Endothelial cell of hepatic sinusoid (primary cell): Measurements from ENCODE around the gene NR0B2.
"Not testable (repeated sequence)": the region's sequence is repeated elsewhere in the genome, so short reads cannot be mapped to it uniquely, and the experiment has no call there.

Experiments
- in situ Hi-C: cut with HindIII; loops from 2 replicates; pipeline ENCODE4 v1.10.0; 2017; ENCODE audit warnings: low sequenced_read_pairs

NR0B2 gene

GRCh38 chr1:26913754-26914619 lies at the start of gene NR0B2:
Gene NR0B2 (minus strand): TSS chr1:26913975. CDS start chr1:26913940, 35 bp downstream.
- in situ Hi-C loops: no loop called here

- in situ Hi-C loops: loop anchor here (5.0 to 25.0 kb wide), 3 partner anchors 65 to 275 kb away; partner anchors contain the start of gene WDTC1
Measured at GRCh38 chr1:26961826-26962225, 48.1 kb upstream of the NR0B2 start.

- in situ Hi-C loops: loop anchor here (5.0 to 25.0 kb wide), 3 partner anchors 67 to 277 kb away; partner anchors contain the start of gene WDTC1
Measured at GRCh38 chr1:26960625-26960966, 46.8 kb upstream of the NR0B2 start.

- in situ Hi-C loops: loop anchor here (5.0 to 25.0 kb wide), 3 partner anchors 67 to 277 kb away; partner anchors contain the start of gene WDTC1
Measured at GRCh38 chr1:26959722-26960624, 46.2 kb upstream of the NR0B2 start, which contains the start of gene KDF1. Gene KDF1 (minus strand): TSS chr1:26960468. CDS start chr1:26952380, 8,088 bp downstream.

GRCh38 chr1:26959270-26959669 lies 45.5 kb upstream of the NR0B2 start:
- in situ Hi-C loops: loop anchor here (25.0 kb wide), 1 partner anchor 278 kb away; the partner anchor contains the start of gene WDTC1

GRCh38 chr1:26957306-26957705 lies 43.5 kb upstream of the NR0B2 start:
- in situ Hi-C loops: loop anchor here (25.0 kb wide), 1 partner anchor 280 kb away; the partner anchor contains the start of gene WDTC1

- in situ Hi-C loops: loop anchor here (25.0 kb wide), 1 partner anchor 281 kb away; the partner anchor contains the start of gene WDTC1
Measured at GRCh38 chr1:26956321-26956720, 42.5 kb upstream of the NR0B2 start.

GRCh38 chr1:26953374-26953773 lies 39.6 kb upstream of the NR0B2 start:
- in situ Hi-C loops: loop anchor here (25.0 kb wide), 1 partner anchor 284 kb away; the partner anchor contains the start of gene WDTC1

GRCh38 chr1:26951821-26952497 lies 38.2 kb upstream of the NR0B2 start:
- in situ Hi-C loops: loop anchor here (25.0 kb wide), 1 partner anchor 285 kb away; the partner anchor contains the start of gene WDTC1

- in situ Hi-C loops: loop anchor here (25.0 kb wide), 1 partner anchor 286 kb away; the partner anchor contains the start of gene WDTC1
Measured at GRCh38 chr1:26951216-26951615, 37.4 kb upstream of the NR0B2 start.

- in situ Hi-C loops: loop anchor here (25.0 kb wide), 1 partner anchor 287 kb away; the partner anchor contains the start of gene WDTC1
Measured at GRCh38 chr1:26950602-26951001, 36.8 kb upstream of the NR0B2 start.

GRCh38 chr1:26949926-26950319 lies 36.1 kb upstream of the NR0B2 start:
- in situ Hi-C loops: loop anchor here (25.0 kb wide), 1 partner anchor 287 kb away; the partner anchor contains the start of gene WDTC1

- in situ Hi-C loops: no loop called here
Measured at GRCh38 chr1:26949266-26949925, 35.6 kb upstream of the NR0B2 start.

- in situ Hi-C loops: not testable (repeated sequence)
Measured at GRCh38 chr1:26948725-26949057, 34.9 kb upstream of the NR0B2 start.

- in situ Hi-C loops: no loop called here
Measured at GRCh38 chr1:26946270-26946669, 32.5 kb upstream of the NR0B2 start.

- in situ Hi-C loops: no loop called here
Measured at GRCh38 chr1:26945728-26946127, 32.0 kb upstream of the NR0B2 start.

GRCh38 chr1:26945138-26945537 lies 31.4 kb upstream of the NR0B2 start:
- in situ Hi-C loops: no loop called here

GRCh38 chr1:26942656-26943055 lies 28.9 kb upstream of the NR0B2 start:
- in situ Hi-C loops: no loop called here

- in situ Hi-C loops: no loop called here
Measured at GRCh38 chr1:26941311-26941710, 27.5 kb upstream of the NR0B2 start.

GRCh38 chr1:26938659-26939025 lies 24.9 kb upstream of the NR0B2 start:
- in situ Hi-C loops: no loop called here
